Subcutaneous abdominal adipose tissue (tissue), 5 donors: ENCODE measurements around the gene TJP1.
A peak's percentile ranks its signal among the peaks of the same experiment; 100 is the strongest.

Source experiments
- H3K27ac ChIP-seq: one replicate; pipeline ENCODE4 v1.7.0; 2013; ENCODE audit warnings: low read depth, mild to moderate bottlenecking, inconsistent platforms, low read length, moderate library complexity
- H3K27me3 ChIP-seq, 5 donors: one replicate each; pipeline ENCODE4 v1.7.0; 2013; ENCODE audit warnings: low read length in 5 of 5, inconsistent platforms in 1 of 5; ENCODE audit not compliant: control insufficient read depth in 5 of 5, insufficient read depth in 4 of 5
- H3K36me3 ChIP-seq, 5 donors: one replicate each; pipeline ENCODE4 v1.7.0; 2013; ENCODE audit warnings: low read length in 5 of 5; ENCODE audit not compliant: control insufficient read depth in 5 of 5, insufficient read depth in 5 of 5
- H3K4me1 ChIP-seq, 5 donors: one replicate each; pipeline ENCODE4 v1.7.0; 2013; ENCODE audit warnings: low read length in 5 of 5, mild to moderate bottlenecking in 3 of 5, moderate library complexity in 1 of 5; ENCODE audit not compliant: control insufficient read depth in 5 of 5, insufficient read depth in 5 of 5
- H3K4me3 ChIP-seq, 5 donors: one replicate each; pipeline ENCODE4 v1.7.0; 2013; ENCODE audit warnings: low read length in 5 of 5, low read depth in 1 of 5
- H3K9ac ChIP-seq, 5 donors: one replicate each; pipeline ENCODE4 v1.7.0; 2013; ENCODE audit warnings: low read length in 5 of 5, mild to moderate bottlenecking in 4 of 5, moderate library complexity in 3 of 5
- H3K9me3 ChIP-seq, 5 donors: one replicate each; pipeline ENCODE4 v1.7.0; 2013; ENCODE audit warnings: low read length in 5 of 5; ENCODE audit not compliant: control insufficient read depth in 5 of 5
- donor health status: healthy.
- donor health status: healthy.
- donor health status: healthy.
- donor health status: healthy.
- donor health status: healthy.

TJP1 gene

DNA sequence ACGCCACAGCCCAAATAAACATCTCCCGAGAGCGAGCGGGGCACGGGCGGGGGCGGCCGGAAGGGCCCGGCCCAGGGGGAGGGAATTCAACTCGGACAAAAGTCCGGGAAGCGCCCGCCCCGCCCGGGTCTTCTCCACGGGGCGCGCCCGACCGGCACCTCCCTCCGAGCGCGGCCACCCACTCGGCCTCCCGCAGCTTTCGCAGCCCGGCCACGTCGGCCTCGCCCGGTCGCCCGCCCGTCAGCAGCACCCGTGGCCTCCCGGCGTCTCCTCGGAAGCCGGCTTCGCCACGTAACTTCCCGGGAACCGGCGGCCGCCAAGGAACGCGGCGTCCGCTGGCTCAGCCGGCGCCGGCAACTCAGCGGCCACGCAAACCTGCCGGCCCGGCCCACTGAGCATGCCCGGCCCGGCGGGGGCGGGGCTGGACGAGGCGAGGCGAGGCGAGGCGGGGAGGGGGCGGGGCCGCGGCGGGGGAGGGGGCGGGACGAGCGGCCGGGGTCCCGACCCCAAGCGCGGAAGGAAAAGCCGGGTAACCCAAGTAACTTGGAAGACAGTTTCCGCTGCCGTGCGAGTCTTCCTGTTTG, at the start of gene TJP1:
Gene TJP1 (minus strand): TSS at position 369 of the 584 bp plus-strand sequence. CDS start 440 bp downstream, outside the sequence.
- H3K36me3 ChIP-seq: no peaks in the 10 kb centered on the region
- peaks cover 0 to 3% (median 0%) of the 10 kb centered on the region in 5 donors for H3K9me3 ChIP-seq
- H3K27ac ChIP-seq: peak within 1 kb of the TSS; percentile 92
- H3K4me1 ChIP-seq: peaks cover 0 to 27% (median 17%) of the 10 kb centered on the region in 5 donors
- H3K27me3 ChIP-seq: peaks cover 0 to 3% (median 0%) of the 10 kb centered on the region in 5 donors
- H3K9ac ChIP-seq: peak within 1 kb of the TSS; percentile 64 to 88 (median 85)
- H3K4me3 ChIP-seq: peak within 1 kb of the TSS; percentile 85 to 90 (median 88)

DNA sequence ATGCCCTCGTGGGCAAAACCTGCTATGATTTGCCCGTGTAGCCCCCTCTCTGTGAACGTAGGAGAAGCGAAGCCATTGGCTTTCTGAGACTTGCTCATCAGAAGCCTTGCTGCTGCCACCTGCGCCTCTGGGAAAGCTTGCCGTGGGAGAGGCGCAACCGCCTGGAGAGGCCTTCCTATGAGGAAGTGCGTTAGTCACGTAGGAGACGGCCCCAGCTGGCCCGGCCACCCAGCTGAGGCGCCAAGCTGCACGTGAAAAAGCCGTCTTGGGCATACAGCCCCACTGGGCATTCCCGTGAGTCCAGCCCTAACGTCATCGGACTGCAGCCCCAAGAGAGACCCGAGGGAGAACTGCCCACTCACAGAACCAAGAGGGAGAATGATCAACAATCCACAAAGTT, 49.1 kb upstream of the TJP1 start:
- peak overlapping the region; percentile 67 for H3K27ac ChIP-seq
- H3K9me3 ChIP-seq: no peaks in the 10 kb centered on the region
- H3K27me3 ChIP-seq: no peaks in the 10 kb centered on the region
- peaks cover 8 to 30% (median 18%) of the 10 kb centered on the region in 5 donors for H3K4me1 ChIP-seq
- H3K9ac ChIP-seq: no peak overlapping the region
- H3K36me3 ChIP-seq: no peaks in the 10 kb centered on the region
- no peak overlapping the region for H3K4me3 ChIP-seq

DNA sequence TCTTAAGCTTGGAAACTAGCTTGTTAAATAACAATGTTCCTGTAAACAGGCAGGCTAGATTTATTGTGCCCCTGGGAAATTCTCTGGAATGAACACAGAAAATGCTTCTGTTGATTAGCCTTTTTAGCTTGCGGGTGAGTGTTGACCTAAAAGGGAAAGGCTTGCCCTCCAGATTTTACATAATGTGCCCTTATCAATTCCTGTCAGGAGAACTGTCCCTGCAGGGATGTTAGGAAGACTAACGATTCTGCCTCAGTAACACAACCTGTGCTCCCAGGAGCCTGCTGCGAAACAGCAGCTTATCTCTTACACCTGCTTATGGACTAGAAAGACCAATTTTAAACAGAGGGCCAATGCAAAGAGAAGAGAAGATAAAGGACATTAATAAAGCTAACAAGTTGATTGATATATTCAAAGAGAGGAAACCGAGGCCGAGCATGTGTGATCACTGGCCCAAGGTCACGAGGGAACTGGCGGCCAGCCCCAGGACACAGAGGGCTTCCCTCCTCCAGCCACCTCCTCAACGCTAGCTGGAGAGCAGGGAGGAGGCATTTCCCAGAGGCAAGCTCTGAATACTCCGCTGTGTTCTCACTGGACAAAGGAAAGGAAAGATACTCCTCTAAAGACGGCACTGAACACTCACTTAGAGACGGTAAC, 48.4 kb upstream of the TJP1 start:
- no peaks in the 10 kb centered on the region for H3K36me3 ChIP-seq
- H3K27ac ChIP-seq: peak overlapping the region; percentile 67
- no peaks in the 10 kb centered on the region for H3K27me3 ChIP-seq
- peaks cover 8 to 30% (median 18%) of the 10 kb centered on the region in 5 donors for H3K4me1 ChIP-seq
- peak overlapping the region in 1 of 5 donors; percentile 42 for H3K9ac ChIP-seq
- H3K9me3 ChIP-seq: no peaks in the 10 kb centered on the region
- peak overlapping the region in 4 of 5 donors; percentile 3 to 40 (median 19) for H3K4me3 ChIP-seq

DNA sequence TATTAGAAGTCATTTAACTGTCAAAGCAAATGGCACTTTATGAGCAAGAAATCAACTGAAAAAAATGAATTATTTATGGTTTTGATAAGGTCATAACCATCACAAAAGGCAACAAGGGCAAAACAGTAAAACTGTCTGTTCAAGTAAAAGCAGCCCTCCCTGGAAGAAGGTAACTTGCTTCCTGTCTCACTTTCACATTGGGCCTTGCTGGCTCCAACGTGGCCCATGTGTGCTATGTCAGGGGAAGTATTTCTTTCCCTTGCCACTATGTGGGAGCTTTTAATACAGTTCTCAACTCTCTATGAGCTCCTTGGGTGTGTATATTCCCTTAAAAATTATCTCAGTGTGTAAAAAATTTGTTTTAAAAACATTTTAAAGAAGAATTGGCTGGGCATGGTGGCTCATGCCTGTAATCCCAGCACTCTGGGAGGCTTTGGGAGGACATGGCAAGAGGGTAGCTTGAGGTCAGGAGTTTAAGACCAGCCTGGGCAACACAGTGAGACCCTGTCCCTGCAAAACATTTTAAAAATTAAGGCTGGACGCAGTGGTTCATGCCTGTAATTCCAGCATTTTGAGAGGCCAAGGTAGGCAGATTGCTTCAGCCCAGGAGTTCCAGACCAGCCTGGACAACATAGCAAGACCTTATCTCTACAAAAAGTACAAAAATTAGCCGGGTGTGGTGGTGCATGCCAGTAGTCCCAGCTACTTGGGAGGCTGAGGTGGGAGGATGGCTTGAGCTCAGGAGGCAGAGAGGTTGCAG, 45.2 kb upstream of the TJP1 start:
- Histone ChIP-seq H3K4me1 (peaks cover 8 to 44% (median 18%) of the 10 kb centered on the region in 5 donors), H3K9ac (no peak overlapping the region), H3K4me3 (no peak overlapping the region), H3K27ac (no peak overlapping the region), H3K36me3 (no peaks in the 10 kb centered on the region), H3K9me3 (no peaks in the 10 kb centered on the region), H3K27me3 (peaks cover 0 to 3% (median 0%) of the 10 kb centered on the region in 5 donors)

DNA sequence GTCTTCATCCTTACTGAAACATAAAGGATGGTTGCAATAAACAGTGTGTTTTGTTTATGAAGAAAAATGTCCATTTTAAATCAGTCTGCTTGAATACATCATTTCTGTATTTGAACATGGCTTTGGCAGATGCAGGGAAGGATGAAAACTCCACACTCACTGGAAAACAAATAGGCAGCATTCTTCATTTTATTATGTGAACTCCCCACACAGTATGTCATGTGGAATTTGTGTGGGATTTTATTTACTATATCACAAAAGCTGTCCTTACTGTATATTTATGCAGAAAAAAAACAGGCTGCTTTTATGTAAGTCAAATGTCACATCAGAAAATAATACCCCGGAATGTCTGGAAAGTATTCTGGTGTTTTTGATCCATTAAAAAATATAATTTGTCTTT, 44.1 kb upstream of the TJP1 start:
- H3K9ac ChIP-seq: no peak overlapping the region
- H3K27me3 ChIP-seq: peaks cover 0 to 3% (median 0%) of the 10 kb centered on the region in 5 donors
- H3K36me3 ChIP-seq: no peaks in the 10 kb centered on the region
- no peak overlapping the region for H3K4me3 ChIP-seq
- H3K27ac ChIP-seq: no peak overlapping the region
- H3K9me3 ChIP-seq: no peaks in the 10 kb centered on the region
- peaks cover 8 to 36% (median 18%) of the 10 kb centered on the region in 5 donors for H3K4me1 ChIP-seq

DNA sequence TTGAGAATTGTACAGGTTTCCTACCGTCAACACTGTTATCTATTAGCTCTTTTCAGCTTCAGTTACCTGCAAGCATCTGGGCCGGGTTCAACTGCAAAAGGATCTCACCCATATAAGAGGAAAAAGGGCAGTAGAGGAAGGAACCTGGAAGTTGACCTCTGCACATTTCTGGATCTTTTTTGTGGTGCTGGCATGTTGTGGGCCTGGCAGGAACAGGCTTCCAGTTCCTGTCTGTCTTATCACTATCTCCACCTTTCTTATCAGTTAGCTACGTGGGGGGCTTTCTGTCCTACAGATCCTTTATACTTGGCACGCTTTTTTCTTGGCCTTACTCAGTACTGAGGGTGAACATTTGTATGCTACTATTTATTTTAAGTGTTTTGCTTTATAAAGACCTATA, 42.2 kb upstream of the TJP1 start:
- H3K27me3 ChIP-seq: peaks cover 0 to 3% (median 0%) of the 10 kb centered on the region in 5 donors
- H3K36me3 ChIP-seq: no peaks in the 10 kb centered on the region
- no peak overlapping the region for H3K9ac ChIP-seq
- H3K4me3 ChIP-seq: no peak overlapping the region
- no peaks in the 10 kb centered on the region for H3K9me3 ChIP-seq
- peaks cover 0 to 33% (median 4%) of the 10 kb centered on the region in 5 donors for H3K4me1 ChIP-seq
- H3K27ac ChIP-seq: no peak overlapping the region

DNA sequence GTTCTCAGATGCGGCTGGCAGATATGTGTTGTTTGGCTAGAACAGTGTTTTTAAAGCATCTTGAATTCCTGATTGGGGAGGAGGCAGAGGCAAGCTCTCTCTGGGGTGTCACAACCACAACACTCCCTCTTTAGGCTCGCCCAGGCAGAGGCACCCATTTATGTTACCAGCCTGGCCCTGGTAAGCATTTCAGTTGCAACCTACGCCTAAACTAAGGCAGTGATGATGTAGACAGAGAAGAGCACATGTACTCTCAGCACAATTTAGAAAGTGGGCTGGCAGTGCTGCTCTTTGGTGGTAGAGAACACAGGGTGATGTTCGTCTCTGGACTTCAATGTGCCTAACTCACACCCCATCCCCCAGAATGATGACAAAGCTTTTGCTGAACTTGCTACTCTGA, 41.2 kb upstream of the TJP1 start:
- Histone ChIP-seq H3K9ac (no peak overlapping the region), H3K27ac (no peak overlapping the region), H3K36me3 (no peaks in the 10 kb centered on the region), H3K9me3 (no peaks in the 10 kb centered on the region), H3K27me3 (peaks cover 0 to 3% (median 0%) of the 10 kb centered on the region in 5 donors), H3K4me3 (no peak overlapping the region), H3K4me1 (peaks cover 0 to 28% (median 0%) of the 10 kb centered on the region in 5 donors)

DNA sequence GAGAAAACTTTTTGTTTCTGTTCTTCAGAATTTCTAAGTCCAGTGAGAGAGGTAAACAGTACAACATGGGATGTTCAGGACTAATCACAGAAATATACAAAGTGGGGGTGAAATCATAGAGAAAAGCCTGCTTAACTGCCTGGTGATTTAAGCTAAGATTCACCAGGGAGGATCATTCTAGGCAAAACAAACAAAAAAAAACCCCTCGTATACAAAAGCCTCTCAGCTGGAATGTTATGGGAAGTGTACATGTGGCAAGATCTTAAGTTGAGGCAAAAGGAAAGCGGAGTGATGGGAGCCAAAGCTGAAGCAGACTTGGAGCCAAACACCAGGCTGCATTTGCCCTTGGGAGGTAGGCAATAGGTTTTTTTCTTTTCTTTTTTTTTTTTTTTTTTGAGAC, 40.0 kb upstream of the TJP1 start:
- peaks cover 0 to 28% (median 0%) of the 10 kb centered on the region in 5 donors for H3K4me1 ChIP-seq
- H3K36me3 ChIP-seq: no peaks in the 10 kb centered on the region
- H3K4me3 ChIP-seq: no peak overlapping the region
- peaks cover 0 to 3% (median 0%) of the 10 kb centered on the region in 5 donors for H3K27me3 ChIP-seq
- H3K27ac ChIP-seq: no peak overlapping the region
- H3K9ac ChIP-seq: no peak overlapping the region
- no peaks in the 10 kb centered on the region for H3K9me3 ChIP-seq

DNA sequence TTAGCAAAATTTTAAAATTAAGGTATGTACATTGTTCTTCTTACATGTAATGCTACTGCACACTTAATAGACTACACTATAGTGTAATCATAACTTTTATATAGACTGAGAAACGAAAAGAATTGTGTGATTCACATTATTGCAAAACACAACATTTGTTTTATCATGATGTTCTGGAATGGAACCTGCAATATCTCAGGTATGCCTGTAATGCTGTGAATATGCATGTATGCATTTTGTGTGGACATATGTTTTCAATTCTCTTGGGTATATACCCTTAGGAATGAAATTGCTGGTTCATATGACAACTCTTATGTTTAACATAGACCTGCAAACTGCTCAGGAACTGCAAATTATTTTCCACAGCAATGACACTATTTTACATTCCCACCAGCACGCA, 38.6 kb upstream of the TJP1 start:
- peaks cover 0 to 3% (median 0%) of the 10 kb centered on the region in 5 donors for H3K27me3 ChIP-seq
- H3K4me1 ChIP-seq: peaks cover 0 to 28% (median 0%) of the 10 kb centered on the region in 5 donors
- H3K27ac ChIP-seq: no peak overlapping the region
- no peak overlapping the region for H3K4me3 ChIP-seq
- H3K36me3 ChIP-seq: no peaks in the 10 kb centered on the region
- no peaks in the 10 kb centered on the region for H3K9me3 ChIP-seq
- no peak overlapping the region for H3K9ac ChIP-seq
